ENCODE results near the gene SIGLEC7.

Gene SIGLEC7

GRCh38 chr19:51142119-51142518 lies at the start of gene SIGLEC7:
TSS of gene SIGLEC7 (plus strand) at chr19:51142301. CDS start at chr19:51142370, 69 bp downstream.
- CTCF ChIA-PET: no interaction called here
- no peak for TF ChIP-seq ZNF529 (tag by site-specific recombination; IDR thresholded peaks at IDR 0.05; ENCODE audit: insufficient replicate concordance)
- TF ChIP-seq ZNF302 (tag by site-specific recombination; IDR thresholded peaks at IDR 0.05; ENCODE audit: low read depth): no peak
- no peak for TF ChIP-seq ZNF133 (tag by site-specific recombination; IDR thresholded peaks at IDR 0.05)
- TF ChIP-seq ZNF670 (tag by site-specific recombination; IDR thresholded peaks at IDR 0.05; ENCODE audit: low read depth): no peak
- TF ChIP-seq ZNF654 (tag by site-specific recombination; IDR thresholded peaks at IDR 0.05; ENCODE audit: low read depth): no peak

DNA sequence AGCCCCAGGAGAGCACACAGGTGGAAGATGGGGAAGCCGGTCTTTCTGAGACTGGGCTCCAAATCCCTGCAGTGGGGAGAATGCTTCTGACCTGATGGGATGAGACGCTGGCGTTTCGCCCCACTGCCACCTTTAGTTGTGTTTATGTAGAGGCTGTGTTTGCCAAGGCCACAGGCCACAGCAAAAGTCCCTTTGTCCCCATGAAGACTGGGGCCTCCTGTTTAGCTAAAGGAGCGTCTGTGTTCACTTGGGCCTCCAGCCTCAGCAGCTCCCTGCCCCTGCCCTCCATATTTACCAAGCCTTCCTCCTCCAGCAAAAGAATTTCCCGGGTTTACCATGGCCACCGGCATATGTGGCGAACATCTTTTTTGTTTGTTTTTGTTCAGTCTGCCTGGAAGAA lies 49.0 kb upstream of the SIGLEC7 start:
- ChIA-PET CTCF (interaction anchor here (0.7 to 7.0 kb wide), 5 partner anchors 8 to 187 kb away, joined by 3 to 177 read pairs (median 3); partner anchors contain the start of gene KLK10), POLR2A (no interaction called here)
- Histone ChIP-seq H3K4me1 (ENCODE audit: control insufficient read depth, insufficient read depth, low read length) (peaks cover 15% of the 10 kb centered on the region), H3K36me3 (ENCODE audit: control insufficient read depth in 2 of 2, insufficient read depth in 1 of 2, low read length in 2 of 2) (peaks cover 0 to 4% of the 10 kb centered on the region in 2 experiments; a peak in 2 of 3 replicates), H3K9me3 (ENCODE audit: control insufficient read depth, insufficient read depth, low read depth, low read length) (no peaks in the 10 kb centered on the region), H3K4me3 (ENCODE audit: low read depth, low read length) (no peak overlapping the region), H3K27ac (ENCODE audit: extremely low read depth, low read depth, low read length) (peak overlapping the region; percentile 50; the same call in 1 of the 2 replicates)
- TF ChIP-seq MYNN (tag by site-specific recombination; IDR thresholded peaks at IDR 0.05; ENCODE audit: borderline replicate concordance): no peak
- TF ChIP-seq ZNF670 (tag by site-specific recombination; IDR thresholded peaks at IDR 0.05; ENCODE audit: low read depth): no peak
- TF ChIP-seq ZNF148 (tag by site-specific recombination; IDR thresholded peaks at IDR 0.05; ENCODE audit: borderline replicate concordance): no peak
- TF ChIP-seq, protein P1, sequence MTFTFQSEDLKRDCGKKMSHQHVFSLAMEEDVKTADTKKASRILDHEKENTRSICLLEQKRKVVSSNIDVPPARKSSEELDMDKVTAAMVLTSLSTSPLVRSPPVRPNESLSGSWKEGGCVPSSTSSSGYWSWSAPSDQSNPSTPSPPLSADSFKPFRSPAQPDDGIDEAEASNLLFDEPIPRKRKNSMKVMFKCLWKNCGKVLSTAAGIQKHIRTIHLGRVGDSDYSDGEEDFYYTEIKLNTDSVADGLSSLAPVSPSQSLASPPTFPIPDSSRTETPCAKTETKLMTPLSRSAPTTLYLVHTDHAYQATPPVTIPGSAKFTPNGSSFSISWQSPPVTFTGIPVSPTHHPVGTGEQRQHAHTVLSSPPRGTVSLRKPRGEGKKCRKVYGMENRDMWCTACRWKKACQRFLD (tag by site-specific recombination; IDR thresholded peaks at IDR 0.05): no peak
- TF ChIP-seq ZNF324 (tag by site-specific recombination; IDR thresholded peaks at IDR 0.05): no peak
- TF ChIP-seq SALL2 (tag by site-specific recombination; IDR thresholded peaks at IDR 0.05; ENCODE audit: borderline replicate concordance): no peak
- no peak for TF ChIP-seq ZNF544 (tag by site-specific recombination; IDR thresholded peaks at IDR 0.05)
- no peak for TF ChIP-seq REPIN1 (tag by site-specific recombination; IDR thresholded peaks at IDR 0.05; ENCODE audit: low read depth)
- TF ChIP-seq ZNF792 (tag by site-specific recombination; IDR thresholded peaks at IDR 0.05): no peak
- no peak for TF ChIP-seq HOXC10 (CRISPR knock-in tag; IDR thresholded peaks at IDR 0.05)
- TF ChIP-seq, protein P2, sequence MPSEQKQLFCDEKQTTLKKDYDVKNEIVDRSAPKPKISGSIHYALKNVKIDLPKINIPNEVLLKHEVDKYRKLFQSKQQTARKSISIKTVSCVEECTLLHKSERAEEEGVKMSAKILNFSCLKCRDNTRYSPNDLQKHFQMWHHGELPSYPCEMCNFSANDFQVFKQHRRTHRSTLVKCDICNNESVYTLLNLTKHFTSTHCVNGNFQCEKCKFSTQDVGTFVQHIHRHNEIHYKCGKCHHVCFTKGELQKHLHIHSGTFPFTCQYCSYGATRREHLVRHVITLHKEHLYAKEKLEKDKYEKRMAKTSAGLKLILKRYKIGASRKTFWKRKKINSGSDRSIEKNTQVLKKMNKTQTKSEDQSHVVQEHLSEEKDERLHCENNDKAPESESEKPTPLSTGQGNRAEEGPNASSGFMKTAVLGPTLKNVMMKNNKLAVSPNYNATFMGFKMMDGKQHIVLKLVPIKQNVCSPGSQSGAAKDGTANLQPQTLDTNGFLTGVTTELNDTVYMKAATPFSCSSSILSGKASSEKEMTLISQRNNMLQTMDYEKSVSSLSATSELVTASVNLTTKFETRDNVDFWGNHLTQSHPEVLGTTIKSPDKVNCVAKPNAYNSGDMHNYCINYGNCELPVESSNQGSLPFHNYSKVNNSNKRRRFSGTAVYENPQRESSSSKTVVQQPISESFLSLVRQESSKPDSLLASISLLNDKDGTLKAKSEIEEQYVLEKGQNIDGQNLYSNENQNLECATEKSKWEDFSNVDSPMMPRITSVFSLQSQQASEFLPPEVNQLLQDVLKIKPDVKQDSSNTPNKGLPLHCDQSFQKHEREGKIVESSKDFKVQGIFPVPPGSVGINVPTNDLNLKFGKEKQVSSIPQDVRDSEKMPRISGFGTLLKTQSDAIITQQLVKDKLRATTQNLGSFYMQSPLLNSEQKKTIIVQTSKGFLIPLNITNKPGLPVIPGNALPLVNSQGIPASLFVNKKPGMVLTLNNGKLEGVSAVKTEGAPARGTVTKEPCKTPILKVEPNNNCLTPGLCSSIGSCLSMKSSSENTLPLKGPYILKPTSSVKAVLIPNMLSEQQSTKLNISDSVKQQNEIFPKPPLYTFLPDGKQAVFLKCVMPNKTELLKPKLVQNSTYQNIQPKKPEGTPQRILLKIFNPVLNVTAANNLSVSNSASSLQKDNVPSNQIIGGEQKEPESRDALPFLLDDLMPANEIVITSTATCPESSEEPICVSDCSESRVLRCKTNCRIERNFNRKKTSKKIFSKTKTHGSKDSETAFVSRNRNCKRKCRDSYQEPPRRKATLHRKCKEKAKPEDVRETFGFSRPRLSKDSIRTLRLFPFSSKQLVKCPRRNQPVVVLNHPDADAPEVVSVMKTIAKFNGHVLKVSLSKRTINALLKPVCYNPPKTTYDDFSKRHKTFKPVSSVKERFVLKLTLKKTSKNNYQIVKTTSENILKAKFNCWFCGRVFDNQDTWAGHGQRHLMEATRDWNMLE (tag by site-specific recombination; conservative IDR thresholded peaks at IDR 0.05; ENCODE audit: low read depth): no peak
- TF ChIP-seq BCL6B (tag by site-specific recombination; IDR thresholded peaks at IDR 0.05): no peak
- TF ChIP-seq ZNF248 (tag by site-specific recombination; IDR thresholded peaks at IDR 0.05): no peak
- TF ChIP-seq, protein P3, sequence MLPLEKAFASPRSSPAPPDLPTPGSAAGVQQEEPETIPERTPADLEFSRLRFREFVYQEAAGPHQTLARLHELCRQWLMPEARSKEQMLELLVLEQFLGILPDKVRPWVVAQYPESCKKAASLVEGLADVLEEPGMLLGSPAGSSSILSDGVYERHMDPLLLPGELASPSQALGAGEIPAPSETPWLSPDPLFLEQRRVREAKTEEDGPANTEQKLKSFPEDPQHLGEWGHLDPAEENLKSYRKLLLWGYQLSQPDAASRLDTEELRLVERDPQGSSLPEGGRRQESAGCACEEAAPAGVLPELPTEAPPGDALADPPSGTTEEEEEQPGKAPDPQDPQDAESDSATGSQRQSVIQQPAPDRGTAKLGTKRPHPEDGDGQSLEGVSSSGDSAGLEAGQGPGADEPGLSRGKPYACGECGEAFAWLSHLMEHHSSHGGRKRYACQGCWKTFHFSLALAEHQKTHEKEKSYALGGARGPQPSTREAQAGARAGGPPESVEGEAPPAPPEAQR (tag by site-specific recombination; IDR thresholded peaks at IDR 0.05): no peak
- TF ChIP-seq, protein P4, sequence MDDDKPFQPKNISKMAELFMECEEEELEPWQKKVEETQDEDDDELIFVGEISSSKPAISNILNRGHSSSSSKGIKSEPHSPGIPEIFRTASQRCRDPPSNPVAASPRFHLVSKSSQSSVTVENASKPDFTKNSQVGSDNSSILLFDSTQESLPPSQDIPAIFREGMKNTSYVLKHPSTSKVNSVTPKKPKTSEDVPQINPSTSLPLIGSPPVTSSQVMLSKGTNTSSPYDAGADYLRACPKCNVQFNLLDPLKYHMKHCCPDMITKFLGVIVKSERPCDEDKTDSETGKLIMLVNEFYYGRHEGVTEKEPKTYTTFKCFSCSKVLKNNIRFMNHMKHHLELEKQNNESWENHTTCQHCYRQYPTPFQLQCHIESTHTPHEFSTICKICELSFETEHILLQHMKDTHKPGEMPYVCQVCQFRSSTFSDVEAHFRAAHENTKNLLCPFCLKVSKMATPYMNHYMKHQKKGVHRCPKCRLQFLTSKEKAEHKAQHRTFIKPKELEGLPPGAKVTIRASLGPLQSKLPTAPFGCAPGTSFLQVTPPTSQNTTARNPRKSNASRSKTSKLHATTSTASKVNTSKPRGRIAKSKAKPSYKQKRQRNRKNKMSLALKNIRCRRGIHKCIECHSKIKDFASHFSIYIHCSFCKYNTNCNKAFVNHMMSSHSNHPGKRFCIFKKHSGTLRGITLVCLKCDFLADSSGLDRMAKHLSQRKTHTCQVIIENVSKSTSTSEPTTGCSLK (tag by site-specific recombination; IDR thresholded peaks at IDR 0.05): no peak
- TF ChIP-seq ZFP37 (tag by site-specific recombination; IDR thresholded peaks at IDR 0.05): no peak
- no peak for TF ChIP-seq ZNF626 (tag by site-specific recombination; IDR thresholded peaks at IDR 0.05)

More at GRCh38 chr19:51142119-51142518, at the start of gene SIGLEC7:
- Histone ChIP-seq H3K36me3 (ENCODE audit: control insufficient read depth in 2 of 2, insufficient read depth in 1 of 2, low read length in 2 of 2) (no peaks in the 10 kb centered on the region), H3K4me3 (ENCODE audit: low read depth, low read length) (no peak within 1 kb of the TSS), H3K4me1 (ENCODE audit: control insufficient read depth, insufficient read depth, low read length) (no peaks in the 10 kb centered on the region), H3K27ac (ENCODE audit: extremely low read depth, low read depth, low read length) (no peak within 1 kb of the TSS), H3K9me3 (ENCODE audit: control insufficient read depth, insufficient read depth, low read depth, low read length) (no peaks in the 10 kb centered on the region)
- POLR2A ChIA-PET: no interaction called here

All from HEK293 (cell line).